Endothelial cell of umbilical vein (primary cell): ENCODE measurements around the gene PTPN14. TPM values are rescaled to one million over a fixed set of nuclear protein-coding genes. Genes with fewer than 3 reads are reported as not detected.

Source experiments
- BruUV-seq: library from RNA; stranded (reverse); fragments of 400-500 nt; replicated peaks from 2 replicates; lab custom pipeline; 2021; lab: Mats Ljungman, UMichigan
- CTCF ChIA-PET: fragments of 300-600, 350-600 bp; sonication (Branson Sonifier 250); formaldehyde crosslinking; loops from one replicate; lab custom pipeline; 2021; ENCODE audit warnings: antibody characterized with exemption, inconsistent platforms; lab: Charles Lee
- POLR2A ChIA-PET: fragments of 300-600, 350-600 bp; sonication (Branson Sonifier 250); formaldehyde crosslinking; loops from one replicate; lab custom pipeline; 2021; ENCODE audit warnings: antibody characterized with exemption, inconsistent platforms; lab: Charles Lee
- DNase-seq: peaks from one replicate; pipeline ENCODE4 v3.0.0-alpha.2; 2011; ENCODE audit warnings: low read depth, low spot score
- FAIRE-seq: peaks from 2 replicates; lab custom pipeline; 2011; peaks lifted over from hg19 to GRCh38; lab: Jason Lieb, UNC
- H2AFZ ChIP-seq: 2 replicates; pipeline ENCODE4 v1.6.0; 2012; ENCODE audit warnings: low read depth, low read length, control low read depth, inconsistent platforms
- H3K27ac ChIP-seq: 2 replicates; pipeline ENCODE4 v1.5.1; 2011; ENCODE audit warnings: low read depth, mild to moderate bottlenecking, control low read depth, low read length, moderate library complexity; ENCODE audit not compliant: insufficient read depth
- H3K27me3 ChIP-seq, 2 experiments: 2 replicates each; pipeline versions ENCODE4 v1.6.0 to v1.6.1; 2011; ENCODE audit warnings: low read length in 2 of 2, mixed read lengths in 1 of 2; ENCODE audit not compliant: control insufficient read depth in 2 of 2, insufficient read depth in 2 of 2
- H3K36me3 ChIP-seq, 2 experiments: 2 replicates in 1 of 2; 3 replicates in 1 of 2; pipeline ENCODE4 v1.5.1; 2011; ENCODE audit warnings: low read length in 2 of 2, mild to moderate bottlenecking in 1 of 2, moderate library complexity in 1 of 2; ENCODE audit not compliant: control insufficient read depth in 2 of 2, insufficient read depth in 2 of 2; ENCODE audit errors: extremely low read depth in 1 of 2
- H3K4me1 ChIP-seq: 3 replicates; pipeline ENCODE4 v1.5.1; 2011; ENCODE audit warnings: mild to moderate bottlenecking, low read length; ENCODE audit not compliant: control insufficient read depth, insufficient read depth; ENCODE audit errors: extremely low read depth
- H3K4me2 ChIP-seq: 2 replicates; pipeline ENCODE4 v1.6.1; 2011; ENCODE audit warnings: low read length, control low read depth, mixed read lengths; ENCODE audit not compliant: insufficient read depth
- H3K4me3 ChIP-seq, 3 experiments: fragments of 200-600 bp in 1 of 3; sonication (generic), shearing (Covaris generic) in 1 of 3; replicated peaks in 1 of 3; 2 replicates each; pipeline ENCODE4 v1.5.1; 2011 to 2016; ENCODE audit warnings: control low read depth in 3 of 3, low read length in 3 of 3, mild to moderate bottlenecking in 2 of 3, inconsistent platforms in 1 of 3, low read depth in 1 of 3, moderate library complexity in 1 of 3; ENCODE audit not compliant: insufficient read depth in 1 of 3
- H3K79me2 ChIP-seq: 2 replicates; pipeline ENCODE4 v1.6.0; 2012; ENCODE audit warnings: low read length, inconsistent platforms; ENCODE audit not compliant: control insufficient read depth, insufficient read depth
- H3K9ac ChIP-seq: replicated peaks from 2 replicates; pipeline ENCODE3; 2011; ENCODE audit warnings: low read length, control low read depth; ENCODE audit not compliant: insufficient read depth; ENCODE audit errors: extremely low read depth
- H3K9me1 ChIP-seq: replicated peaks from 3 replicates; pipeline ENCODE4 v1.6.0; 2011; ENCODE audit warnings: mild to moderate bottlenecking, low read length; ENCODE audit not compliant: control insufficient read depth, insufficient read depth; ENCODE audit errors: extremely low read depth
- H3K9me3 ChIP-seq: replicated peaks from 2 replicates; pipeline ENCODE4 v1.5.1; 2012; ENCODE audit warnings: low read length, inconsistent platforms; ENCODE audit not compliant: control insufficient read depth, insufficient read depth
- H4K20me1 ChIP-seq: replicated peaks from 2 replicates; pipeline ENCODE3; 2011; ENCODE audit warnings: mild to moderate bottlenecking, low read length; ENCODE audit not compliant: control insufficient read depth, insufficient read depth; ENCODE audit errors: extremely low read depth
- FOS ChIP-seq: IDR thresholded peaks from 2 replicates; pipeline ENCODE4 v1.6.1; 2011; ENCODE audit warnings: mild to moderate bottlenecking, low read length, moderate library complexity, borderline replicate concordance; ENCODE audit not compliant: insufficient read depth
- JUN ChIP-seq: IDR thresholded peaks from 2 replicates; pipeline ENCODE4 v1.6.1; 2011; ENCODE audit warnings: borderline replicate concordance, low read depth; ENCODE audit not compliant: insufficient read length, insufficient read depth
- MYC ChIP-seq: IDR thresholded peaks from one replicate; pipeline ENCODE4 v1.6.1; 2011; ENCODE audit warnings: mild to moderate bottlenecking, low read depth, low read length
- dilution Hi-C: fragments of 300-500 bp; cut with MboI; formaldehyde crosslinking; loops from one replicate; pipeline ENCODE4 v1.15.0; 2019; ENCODE audit warnings: low sequenced_read_pairs; ENCODE audit not compliant: extremely low pct_ligation_motif_present
- intact Hi-C: fragments of 100-400 bp; cut with micrococcal nuclease; formaldehyde crosslinking; loops from one replicate; pipeline ENCODE4 v1.10.0; 2022
- polyA plus RNA-seq, 4 experiments: library from polyadenylated mRNA; depleted of rRNA in 3 of 4; stranded (reverse) in 3 of 4; unstranded in 1 of 4; fragments of >200 nt; gene quantifications; 2 replicates each; pipeline versions ENCODE4 v1.2.1 to v1.2.3, GENCODE V29; 2011 to 2012; ENCODE audit warnings: missing spikeins in 1 of 4
- total RNA-seq: library from RNA; stranded (reverse); gene quantifications from 2 replicates; pipeline ENCODE4 v1.2.3, GENCODE V29; 2021
- TF ChIP-seq, protein P1 (sequence below), 2 donors: IDR thresholded peaks; 1 replicate in 1 of 2; 2 replicates in 1 of 2; pipeline ENCODE4 v1.5.1; 2011; ENCODE audit warnings: low read length in 2 of 2, mild to moderate bottlenecking in 2 of 2, moderate library complexity in 2 of 2, control low read depth in 1 of 2, inconsistent platforms in 1 of 2, low read depth in 1 of 2; ENCODE audit not compliant: insufficient read depth in 1 of 2; ENCODE audit errors: extremely low read depth in 1 of 2

PTPN14 gene
- total and polyA plus RNA-seq, 2 donors (not counting 3 experiments of a cell fraction or from before 2014, with no cell fraction given): 18.5 to 93.0 TPM

GRCh38 chr1:214445831-214446614 is 105.4 kb downstream of the PTPN14 start:
- H4K20me1 ChIP-seq: no peaks in the 10 kb centered on the region
- intact Hi-C loops (loop anchor here (2.0 to 5.0 kb wide), 2 partner anchors 31 to 141 kb away; no protein-coding TSS in a partner anchor), dilution Hi-C loops (no loop called here)
- no peak for FAIRE-seq
- H3K4me3 ChIP-seq: no peak overlapping the region
- peak overlapping the region; percentile 88 for H3K27ac ChIP-seq
- peak; percentile 49 for DNase-seq
- no peaks in the 10 kb centered on the region for H3K36me3 ChIP-seq
- H3K9ac ChIP-seq: peak overlapping the region; percentile 20
- H3K9me1 ChIP-seq: no peaks in the 10 kb centered on the region
- H2AFZ ChIP-seq: no peak overlapping the region
- BruUV-seq: no TSS peak
- ChIA-PET CTCF (interaction anchor here (0.6 to 1.4 kb wide), 2 partner anchors 7 to 18 kb away, joined by 3 to 7 read pairs; no protein-coding TSS in a partner anchor), POLR2A (no interaction called here)
- no peaks in the 10 kb centered on the region for H3K27me3 ChIP-seq
- no peaks in the 10 kb centered on the region for H3K9me3 ChIP-seq
- peak overlapping the region; percentile 88 for H3K4me2 ChIP-seq
- TF ChIP-seq MYC: no peak
- peak; percentile 67 for TF ChIP-seq FOS
- TF ChIP-seq, protein P1, sequence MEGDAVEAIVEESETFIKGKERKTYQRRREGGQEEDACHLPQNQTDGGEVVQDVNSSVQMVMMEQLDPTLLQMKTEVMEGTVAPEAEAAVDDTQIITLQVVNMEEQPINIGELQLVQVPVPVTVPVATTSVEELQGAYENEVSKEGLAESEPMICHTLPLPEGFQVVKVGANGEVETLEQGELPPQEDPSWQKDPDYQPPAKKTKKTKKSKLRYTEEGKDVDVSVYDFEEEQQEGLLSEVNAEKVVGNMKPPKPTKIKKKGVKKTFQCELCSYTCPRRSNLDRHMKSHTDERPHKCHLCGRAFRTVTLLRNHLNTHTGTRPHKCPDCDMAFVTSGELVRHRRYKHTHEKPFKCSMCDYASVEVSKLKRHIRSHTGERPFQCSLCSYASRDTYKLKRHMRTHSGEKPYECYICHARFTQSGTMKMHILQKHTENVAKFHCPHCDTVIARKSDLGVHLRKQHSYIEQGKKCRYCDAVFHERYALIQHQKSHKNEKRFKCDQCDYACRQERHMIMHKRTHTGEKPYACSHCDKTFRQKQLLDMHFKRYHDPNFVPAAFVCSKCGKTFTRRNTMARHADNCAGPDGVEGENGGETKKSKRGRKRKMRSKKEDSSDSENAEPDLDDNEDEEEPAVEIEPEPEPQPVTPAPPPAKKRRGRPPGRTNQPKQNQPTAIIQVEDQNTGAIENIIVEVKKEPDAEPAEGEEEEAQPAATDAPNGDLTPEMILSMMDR (IDR thresholded peaks at IDR 0.05; ENCODE audit: extremely low read depth in 1 of 2, insufficient read depth in 1 of 2, low read depth in 1 of 2, low read length in 2 of 2): no peak
- peaks cover 45% of the 10 kb centered on the region for H3K79me2 ChIP-seq
- H3K4me1 ChIP-seq: peaks cover 48% of the 10 kb centered on the region

DNA sequence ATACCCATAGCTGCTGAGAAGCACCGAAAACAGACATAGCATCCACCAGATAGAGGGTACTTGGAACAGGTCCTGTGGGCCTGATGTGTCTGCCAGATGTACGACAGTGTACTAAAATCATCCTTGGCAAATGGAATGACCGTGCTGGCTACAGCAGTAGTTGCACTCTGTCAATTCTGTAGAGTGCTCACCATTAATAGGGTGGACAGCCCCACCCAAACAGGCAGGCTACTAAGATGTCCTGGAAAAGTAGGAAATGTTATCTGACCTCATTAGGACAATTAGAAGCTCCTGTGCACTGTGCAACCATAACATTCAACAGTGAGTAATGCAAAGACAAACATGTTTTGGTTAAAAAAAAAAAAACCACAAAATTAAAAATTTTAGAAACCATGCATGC is 106.2 kb downstream of the PTPN14 start:
- TF ChIP-seq JUN (no peak), FOS (no peak)
- Histone ChIP-seq H3K4me3 (no peak overlapping the region), H3K27ac (peak overlapping the region; percentile 7), H4K20me1 (no peaks in the 10 kb centered on the region), H3K9me3 (no peaks in the 10 kb centered on the region), H2AFZ (no peak overlapping the region), H3K4me2 (peak overlapping the region; percentile 50), H3K4me1 (peaks cover 56% of the 10 kb centered on the region), H3K36me3 (no peaks in the 10 kb centered on the region), H3K9me1 (no peaks in the 10 kb centered on the region), H3K27me3 (no peaks in the 10 kb centered on the region), H3K79me2 (peaks cover 44% of the 10 kb centered on the region), H3K9ac (no peak overlapping the region)
- intact Hi-C loops: loop anchor here (5.0 kb wide), 1 partner anchor 142 kb away; no protein-coding TSS in a partner anchor
- DNase-seq (no peak), FAIRE-seq (no peak)
- POLR2A ChIA-PET: no interaction called here
- dilution Hi-C loops: no loop called here
- CTCF ChIA-PET: interaction anchor here (0.6 to 1.4 kb wide), 4 partner anchors 8 to 127 kb away, joined by 3 to 7 read pairs (median 4); no protein-coding TSS in a partner anchor
- no TSS peak for BruUV-seq
